HL-60 (cell line): ENCODE results near the gene MARCHF3.

Source experiments
- DNase-seq, 2 experiments: peaks; one replicate each; pipeline ENCODE4 v3.0.0-alpha.2; 2010 to 2020; ENCODE audit warnings: low read depth in 1 of 2, low spot score in 1 of 2
- H3K27ac ChIP-seq: fragments of 250-450 bp; sonication (Bioruptor Pico); replicated peaks from 2 replicates; pipeline ENCODE4 v1.5.1; 2020; ENCODE audit warnings: mild to moderate bottlenecking, moderate library complexity
- H3K27me3 ChIP-seq: fragments of 250-450 bp; sonication (Bioruptor Pico); 2 replicates; pipeline ENCODE4 v1.5.1; 2021; ENCODE audit warnings: mild to moderate bottlenecking, moderate library complexity; ENCODE audit not compliant: insufficient read depth, poor library complexity, severe bottlenecking
- H3K4me3 ChIP-seq: replicated peaks from 2 replicates; pipeline ENCODE4 v1.5.1; 2011; ENCODE audit warnings: mild to moderate bottlenecking, control low read depth, low read length; ENCODE audit not compliant: insufficient read depth
- GABPA ChIP-seq: IDR thresholded peaks from 2 replicates; pipeline ENCODE4 v1.6.1; 2012; ENCODE audit warnings: low read depth
- POLR2AphosphoS5 ChIP-seq: IDR thresholded peaks from 2 replicates; pipeline ENCODE4 v1.6.1; 2012; ENCODE audit warnings: low read depth
- REST ChIP-seq: IDR thresholded peaks from 2 replicates; pipeline ENCODE4 v1.6.1; 2012; ENCODE audit warnings: low read depth; ENCODE audit not compliant: insufficient replicate concordance
- SPI1 ChIP-seq: IDR thresholded peaks from 2 replicates; pipeline ENCODE4 v1.6.1; 2012; ENCODE audit warnings: low read depth, mild to moderate bottlenecking, borderline replicate concordance
- TF ChIP-seq, protein P1 (sequence below): IDR thresholded peaks from one replicate; pipeline ENCODE4 v1.5.1; 2011; ENCODE audit warnings: low read length, control low read depth, inconsistent platforms; ENCODE audit not compliant: insufficient read depth

MARCHF3 gene

DNA sequence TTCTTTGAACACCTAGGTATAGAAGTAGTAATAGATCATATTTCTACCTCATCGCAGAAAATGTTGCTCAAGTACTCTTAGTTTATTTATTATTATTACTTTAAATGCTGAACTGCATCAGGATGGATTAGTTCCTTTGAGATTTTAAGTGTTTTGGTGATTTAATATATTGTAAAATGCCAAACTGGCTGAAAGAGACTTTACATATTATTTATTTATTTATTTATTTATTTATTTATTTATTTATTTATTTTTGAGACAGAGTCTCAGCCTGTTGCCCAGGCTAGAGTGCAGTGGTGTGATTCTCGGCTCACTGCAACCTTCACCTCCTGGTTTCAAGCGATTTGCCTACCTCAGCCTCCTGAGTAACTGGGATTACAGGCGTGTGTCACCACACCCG lies 211.1 kb downstream of the MARCHF3 start:
- TF ChIP-seq POLR2AphosphoS5 (no peak), SPI1 (no peak), REST (no peak), GABPA (no peak)
- TF ChIP-seq, protein P1, sequence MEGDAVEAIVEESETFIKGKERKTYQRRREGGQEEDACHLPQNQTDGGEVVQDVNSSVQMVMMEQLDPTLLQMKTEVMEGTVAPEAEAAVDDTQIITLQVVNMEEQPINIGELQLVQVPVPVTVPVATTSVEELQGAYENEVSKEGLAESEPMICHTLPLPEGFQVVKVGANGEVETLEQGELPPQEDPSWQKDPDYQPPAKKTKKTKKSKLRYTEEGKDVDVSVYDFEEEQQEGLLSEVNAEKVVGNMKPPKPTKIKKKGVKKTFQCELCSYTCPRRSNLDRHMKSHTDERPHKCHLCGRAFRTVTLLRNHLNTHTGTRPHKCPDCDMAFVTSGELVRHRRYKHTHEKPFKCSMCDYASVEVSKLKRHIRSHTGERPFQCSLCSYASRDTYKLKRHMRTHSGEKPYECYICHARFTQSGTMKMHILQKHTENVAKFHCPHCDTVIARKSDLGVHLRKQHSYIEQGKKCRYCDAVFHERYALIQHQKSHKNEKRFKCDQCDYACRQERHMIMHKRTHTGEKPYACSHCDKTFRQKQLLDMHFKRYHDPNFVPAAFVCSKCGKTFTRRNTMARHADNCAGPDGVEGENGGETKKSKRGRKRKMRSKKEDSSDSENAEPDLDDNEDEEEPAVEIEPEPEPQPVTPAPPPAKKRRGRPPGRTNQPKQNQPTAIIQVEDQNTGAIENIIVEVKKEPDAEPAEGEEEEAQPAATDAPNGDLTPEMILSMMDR: no peak
- Histone ChIP-seq H3K27ac (no peak overlapping the region), H3K4me3 (no peak overlapping the region), H3K27me3 (no peaks in the 10 kb centered on the region)
- DNase-seq: no peak

GRCh38 chr5:126818736-126819135 lies 211.6 kb downstream of the MARCHF3 start:
- TF ChIP-seq GABPA (no peak), REST (no peak), SPI1 (no peak), POLR2AphosphoS5 (no peak)
- TF ChIP-seq, protein P1: no peak
- DNase-seq: no peak
- Histone ChIP-seq H3K4me3 (no peak overlapping the region), H3K27ac (no peak overlapping the region), H3K27me3 (no peaks in the 10 kb centered on the region)
